ENCODE results near the gene WDR47. TPM values are rescaled to one million over a fixed set of nuclear protein-coding genes. Genes with fewer than 3 reads are reported as not detected.

WDR47 gene
- polyA plus RNA-seq, 2 of the 4 experiments (the other 2 are of a cell fraction): 5.5 to 10.8 TPM

- no peak overlapping the region for H3K4me3 ChIP-seq
- H3K4me1 ChIP-seq: no peaks in the 10 kb centered on the region
- CTCF ChIA-PET: interaction anchor here (0.9 kb wide), 1 partner anchor 20 kb away, joined by 3 read pairs; no protein-coding TSS in a partner anchor
- H3K9me3 ChIP-seq: no peaks in the 10 kb centered on the region
- FAIRE-seq (no peak), DNase-seq (ENCODE audit: low read depth in 1 of 2, low spot score in 1 of 2) (no peak), ATAC-seq (no peak)
- WGBS (ENCODE audit: missing lambda C conversion rate): 80% methylated on average over 1 of the region's 2 CpGs
- TF ChIP-seq SREBF2 (IDR thresholded peaks at IDR 0.05): no peak
- TF ChIP-seq MAZ (IDR thresholded peaks at IDR 0.05; ENCODE audit: borderline replicate concordance, low read depth, low read length): no peak
- no peak for TF ChIP-seq TFCP2L1 (CRISPR knock-in tag; IDR thresholded peaks at IDR 0.05)
- no peak for TF ChIP-seq CHD2 (IDR thresholded peaks at IDR 0.05; ENCODE audit: low read length, partially characterized antibody)
- TF ChIP-seq RNF2 (IDR thresholded peaks at IDR 0.05; ENCODE audit: borderline replicate concordance, low read depth): no peak
- TF ChIP-seq RAD21 (conservative IDR thresholded peaks at IDR 0.05 in 1 of 2, IDR thresholded peaks at IDR 0.05 in 1 of 2): no peak
- TF ChIP-seq HOXB5 (CRISPR knock-in tag; IDR thresholded peaks at IDR 0.05): no peak
- TF ChIP-seq NFE2L2 (conservative IDR thresholded peaks at IDR 0.05; ENCODE audit: low read length): no peak
- TF ChIP-seq REST (IDR thresholded peaks at IDR 0.05): no peak
- H3K4me2 ChIP-seq: no peak overlapping the region
- POLR2A ChIA-PET: no interaction called here
- no peak overlapping the region for H3K27ac ChIP-seq
Observed at GRCh38 chr1:109048335-109048734, 6.4 kb upstream of the WDR47 start.

- Histone ChIP-seq H3K27ac (no peak overlapping the region), H3K4me2 (no peak overlapping the region), H3K4me1 (no peaks in the 10 kb centered on the region), H3K9me3 (no peaks in the 10 kb centered on the region), H3K4me3 (no peak overlapping the region)
- POLR2A ChIA-PET: no interaction called here
- FAIRE-seq (no peak), ATAC-seq (no peak), DNase-seq (ENCODE audit: low read depth in 1 of 2, low spot score in 1 of 2) (no peak)
- 79% methylated on average over 6 of the region's 6 CpGs for WGBS (ENCODE audit: missing lambda C conversion rate)
- CTCF ChIA-PET: interaction anchor here (0.5 to 1.3 kb wide), 3 partner anchors 10 to 171 kb away, joined by 3 to 5 read pairs (median 3); partner anchors contain the start of gene TAF13
- no peak for TF ChIP-seq FOXS1 (CRISPR knock-in tag; IDR thresholded peaks at IDR 0.05)
- no peak for TF ChIP-seq RNF2 (IDR thresholded peaks at IDR 0.05; ENCODE audit: borderline replicate concordance, low read depth)
- TF ChIP-seq HOXB5 (CRISPR knock-in tag; IDR thresholded peaks at IDR 0.05): no peak
- TF ChIP-seq HDAC2 (IDR thresholded peaks at IDR 0.05): no peak
- TF ChIP-seq MAFK (IDR thresholded peaks at IDR 0.05; ENCODE audit: partially characterized antibody): no peak
- no peak for TF ChIP-seq CEBPB (IDR thresholded peaks at IDR 0.05)
- TF ChIP-seq FOSL2 (IDR thresholded peaks at IDR 0.05): no peak
- no peak for TF ChIP-seq FOSL2 (CRISPR knock-in tag; IDR thresholded peaks at IDR 0.05)
- TF ChIP-seq KDM5A (IDR thresholded peaks at IDR 0.05): no peak
- TF ChIP-seq NR3C1 (IDR thresholded peaks at IDR 0.05): no peak
- TF ChIP-seq ESRRA (IDR thresholded peaks at IDR 0.05; ENCODE audit: borderline replicate concordance, low read length): no peak
- TF ChIP-seq BCL3 (IDR thresholded peaks at IDR 0.05): no peak
- TF ChIP-seq ZSCAN20 (CRISPR knock-in tag; IDR thresholded peaks at IDR 0.05): no peak
- TF ChIP-seq ZC3H11A (IDR thresholded peaks at IDR 0.05): no peak
- TF ChIP-seq MYC (IDR thresholded peaks at IDR 0.05; ENCODE audit: borderline replicate concordance, low read length): no peak
Observed at GRCh38 chr1:109047339-109047738, 5.4 kb upstream of the WDR47 start.

Data from A549 (cell line).